ENCODE data around the gene GSTO1.

- TF ChIP-seq, protein P1, sequence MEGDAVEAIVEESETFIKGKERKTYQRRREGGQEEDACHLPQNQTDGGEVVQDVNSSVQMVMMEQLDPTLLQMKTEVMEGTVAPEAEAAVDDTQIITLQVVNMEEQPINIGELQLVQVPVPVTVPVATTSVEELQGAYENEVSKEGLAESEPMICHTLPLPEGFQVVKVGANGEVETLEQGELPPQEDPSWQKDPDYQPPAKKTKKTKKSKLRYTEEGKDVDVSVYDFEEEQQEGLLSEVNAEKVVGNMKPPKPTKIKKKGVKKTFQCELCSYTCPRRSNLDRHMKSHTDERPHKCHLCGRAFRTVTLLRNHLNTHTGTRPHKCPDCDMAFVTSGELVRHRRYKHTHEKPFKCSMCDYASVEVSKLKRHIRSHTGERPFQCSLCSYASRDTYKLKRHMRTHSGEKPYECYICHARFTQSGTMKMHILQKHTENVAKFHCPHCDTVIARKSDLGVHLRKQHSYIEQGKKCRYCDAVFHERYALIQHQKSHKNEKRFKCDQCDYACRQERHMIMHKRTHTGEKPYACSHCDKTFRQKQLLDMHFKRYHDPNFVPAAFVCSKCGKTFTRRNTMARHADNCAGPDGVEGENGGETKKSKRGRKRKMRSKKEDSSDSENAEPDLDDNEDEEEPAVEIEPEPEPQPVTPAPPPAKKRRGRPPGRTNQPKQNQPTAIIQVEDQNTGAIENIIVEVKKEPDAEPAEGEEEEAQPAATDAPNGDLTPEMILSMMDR (conservative IDR thresholded peaks at IDR 0.05; ENCODE audit: low read depth in 2 of 2), result no peak
- no peak for TF ChIP-seq EZH2 (IDR thresholded peaks at IDR 0.05; ENCODE audit: low read depth, unreplicated experiment)
- no peak for TF ChIP-seq EZH2phosphoT487 (IDR thresholded peaks at IDR 0.05; ENCODE audit: unreplicated experiment)
- no peak for TF ChIP-seq POLR2AphosphoS5 (IDR thresholded peaks at IDR 0.05; ENCODE audit: low read depth)
- TF ChIP-seq JUNB (IDR thresholded peaks at IDR 0.05; ENCODE audit: unreplicated experiment), result no peak
- TF ChIP-seq, protein P2, sequence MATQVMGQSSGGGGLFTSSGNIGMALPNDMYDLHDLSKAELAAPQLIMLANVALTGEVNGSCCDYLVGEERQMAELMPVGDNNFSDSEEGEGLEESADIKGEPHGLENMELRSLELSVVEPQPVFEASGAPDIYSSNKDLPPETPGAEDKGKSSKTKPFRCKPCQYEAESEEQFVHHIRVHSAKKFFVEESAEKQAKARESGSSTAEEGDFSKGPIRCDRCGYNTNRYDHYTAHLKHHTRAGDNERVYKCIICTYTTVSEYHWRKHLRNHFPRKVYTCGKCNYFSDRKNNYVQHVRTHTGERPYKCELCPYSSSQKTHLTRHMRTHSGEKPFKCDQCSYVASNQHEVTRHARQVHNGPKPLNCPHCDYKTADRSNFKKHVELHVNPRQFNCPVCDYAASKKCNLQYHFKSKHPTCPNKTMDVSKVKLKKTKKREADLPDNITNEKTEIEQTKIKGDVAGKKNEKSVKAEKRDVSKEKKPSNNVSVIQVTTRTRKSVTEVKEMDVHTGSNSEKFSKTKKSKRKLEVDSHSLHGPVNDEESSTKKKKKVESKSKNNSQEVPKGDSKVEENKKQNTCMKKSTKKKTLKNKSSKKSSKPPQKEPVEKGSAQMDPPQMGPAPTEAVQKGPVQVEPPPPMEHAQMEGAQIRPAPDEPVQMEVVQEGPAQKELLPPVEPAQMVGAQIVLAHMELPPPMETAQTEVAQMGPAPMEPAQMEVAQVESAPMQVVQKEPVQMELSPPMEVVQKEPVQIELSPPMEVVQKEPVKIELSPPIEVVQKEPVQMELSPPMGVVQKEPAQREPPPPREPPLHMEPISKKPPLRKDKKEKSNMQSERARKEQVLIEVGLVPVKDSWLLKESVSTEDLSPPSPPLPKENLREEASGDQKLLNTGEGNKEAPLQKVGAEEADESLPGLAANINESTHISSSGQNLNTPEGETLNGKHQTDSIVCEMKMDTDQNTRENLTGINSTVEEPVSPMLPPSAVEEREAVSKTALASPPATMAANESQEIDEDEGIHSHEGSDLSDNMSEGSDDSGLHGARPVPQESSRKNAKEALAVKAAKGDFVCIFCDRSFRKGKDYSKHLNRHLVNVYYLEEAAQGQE (IDR thresholded peaks at IDR 0.05; ENCODE audit: unreplicated experiment), result no peak
- TF ChIP-seq STAT1 (IDR thresholded peaks at IDR 0.05; ENCODE audit: unreplicated experiment), result no peak
- TF ChIP-seq ZNF331 (CRISPR knock-in tag; IDR thresholded peaks at IDR 0.05; ENCODE audit: low read depth), result no peak
- no peak for TF ChIP-seq CREB1 (CRISPR knock-in tag; IDR thresholded peaks at IDR 0.05; ENCODE audit: low read depth)
- TF ChIP-seq, protein P3, sequence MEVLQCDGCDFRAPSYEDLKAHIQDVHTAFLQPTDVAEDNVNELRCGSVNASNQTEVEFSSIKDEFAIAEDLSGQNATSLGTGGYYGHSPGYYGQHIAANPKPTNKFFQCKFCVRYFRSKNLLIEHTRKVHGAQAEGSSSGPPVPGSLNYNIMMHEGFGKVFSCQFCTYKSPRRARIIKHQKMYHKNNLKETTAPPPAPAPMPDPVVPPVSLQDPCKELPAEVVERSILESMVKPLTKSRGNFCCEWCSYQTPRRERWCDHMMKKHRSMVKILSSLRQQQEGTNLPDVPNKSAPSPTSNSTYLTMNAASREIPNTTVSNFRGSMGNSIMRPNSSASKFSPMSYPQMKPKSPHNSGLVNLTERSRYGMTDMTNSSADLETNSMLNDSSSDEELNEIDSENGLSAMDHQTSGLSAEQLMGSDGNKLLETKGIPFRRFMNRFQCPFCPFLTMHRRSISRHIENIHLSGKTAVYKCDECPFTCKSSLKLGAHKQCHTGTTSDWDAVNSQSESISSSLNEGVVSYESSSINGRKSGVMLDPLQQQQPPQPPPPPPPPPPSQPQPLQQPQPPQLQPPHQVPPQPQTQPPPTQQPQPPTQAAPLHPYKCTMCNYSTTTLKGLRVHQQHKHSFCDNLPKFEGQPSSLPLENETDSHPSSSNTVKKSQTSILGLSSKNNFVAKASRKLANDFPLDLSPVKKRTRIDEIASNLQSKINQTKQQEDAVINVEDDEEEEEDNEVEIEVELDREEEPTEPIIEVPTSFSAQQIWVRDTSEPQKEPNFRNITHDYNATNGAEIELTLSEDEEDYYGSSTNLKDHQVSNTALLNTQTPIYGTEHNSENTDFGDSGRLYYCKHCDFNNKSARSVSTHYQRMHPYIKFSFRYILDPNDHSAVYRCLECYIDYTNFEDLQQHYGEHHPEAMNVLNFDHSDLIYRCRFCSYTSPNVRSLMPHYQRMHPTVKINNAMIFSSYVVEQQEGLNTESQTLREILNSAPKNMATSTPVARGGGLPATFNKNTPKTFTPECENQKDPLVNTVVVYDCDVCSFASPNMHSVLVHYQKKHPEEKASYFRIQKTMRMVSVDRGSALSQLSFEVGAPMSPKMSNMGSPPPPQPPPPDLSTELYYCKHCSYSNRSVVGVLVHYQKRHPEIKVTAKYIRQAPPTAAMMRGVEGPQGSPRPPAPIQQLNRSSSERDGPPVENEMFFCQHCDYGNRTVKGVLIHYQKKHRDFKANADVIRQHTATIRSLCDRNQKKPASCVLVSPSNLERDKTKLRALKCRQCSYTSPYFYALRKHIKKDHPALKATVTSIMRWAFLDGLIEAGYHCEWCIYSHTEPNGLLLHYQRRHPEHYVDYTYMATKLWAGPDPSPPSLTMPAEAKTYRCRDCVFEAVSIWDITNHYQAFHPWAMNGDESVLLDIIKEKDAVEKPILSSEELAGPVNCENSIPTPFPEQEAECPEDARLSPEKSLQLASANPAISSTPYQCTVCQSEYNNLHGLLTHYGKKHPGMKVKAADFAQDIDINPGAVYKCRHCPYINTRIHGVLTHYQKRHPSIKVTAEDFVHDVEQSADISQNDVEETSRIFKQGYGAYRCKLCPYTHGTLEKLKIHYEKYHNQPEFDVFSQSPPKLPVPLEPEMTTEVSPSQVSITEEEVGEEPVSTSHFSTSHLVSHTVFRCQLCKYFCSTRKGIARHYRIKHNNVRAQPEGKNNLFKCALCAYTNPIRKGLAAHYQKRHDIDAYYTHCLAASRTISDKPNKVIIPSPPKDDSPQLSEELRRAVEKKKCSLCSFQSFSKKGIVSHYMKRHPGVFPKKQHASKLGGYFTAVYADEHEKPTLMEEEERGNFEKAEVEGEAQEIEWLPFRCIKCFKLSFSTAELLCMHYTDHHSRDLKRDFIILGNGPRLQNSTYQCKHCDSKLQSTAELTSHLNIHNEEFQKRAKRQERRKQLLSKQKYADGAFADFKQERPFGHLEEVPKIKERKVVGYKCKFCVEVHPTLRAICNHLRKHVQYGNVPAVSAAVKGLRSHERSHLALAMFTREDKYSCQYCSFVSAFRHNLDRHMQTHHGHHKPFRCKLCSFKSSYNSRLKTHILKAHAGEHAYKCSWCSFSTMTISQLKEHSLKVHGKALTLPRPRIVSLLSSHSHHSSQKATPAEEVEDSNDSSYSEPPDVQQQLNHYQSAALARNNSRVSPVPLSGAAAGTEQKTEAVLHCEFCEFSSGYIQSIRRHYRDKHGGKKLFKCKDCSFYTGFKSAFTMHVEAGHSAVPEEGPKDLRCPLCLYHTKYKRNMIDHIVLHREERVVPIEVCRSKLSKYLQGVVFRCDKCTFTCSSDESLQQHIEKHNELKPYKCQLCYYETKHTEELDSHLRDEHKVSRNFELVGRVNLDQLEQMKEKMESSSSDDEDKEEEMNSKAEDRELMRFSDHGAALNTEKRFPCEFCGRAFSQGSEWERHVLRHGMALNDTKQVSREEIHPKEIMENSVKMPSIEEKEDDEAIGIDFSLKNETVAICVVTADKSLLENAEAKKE (CRISPR knock-in tag; IDR thresholded peaks at IDR 0.05), result no peak
- TF ChIP-seq, protein P4, sequence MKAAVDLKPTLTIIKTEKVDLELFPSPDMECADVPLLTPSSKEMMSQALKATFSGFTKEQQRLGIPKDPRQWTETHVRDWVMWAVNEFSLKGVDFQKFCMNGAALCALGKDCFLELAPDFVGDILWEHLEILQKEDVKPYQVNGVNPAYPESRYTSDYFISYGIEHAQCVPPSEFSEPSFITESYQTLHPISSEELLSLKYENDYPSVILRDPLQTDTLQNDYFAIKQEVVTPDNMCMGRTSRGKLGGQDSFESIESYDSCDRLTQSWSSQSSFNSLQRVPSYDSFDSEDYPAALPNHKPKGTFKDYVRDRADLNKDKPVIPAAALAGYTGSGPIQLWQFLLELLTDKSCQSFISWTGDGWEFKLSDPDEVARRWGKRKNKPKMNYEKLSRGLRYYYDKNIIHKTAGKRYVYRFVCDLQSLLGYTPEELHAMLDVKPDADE (IDR thresholded peaks at IDR 0.05), result no peak
- no peak for TF ChIP-seq NANOG (IDR thresholded peaks at IDR 0.05; ENCODE audit: borderline replicate concordance)
- no peak for TF ChIP-seq ZNF114 (CRISPR knock-in tag; IDR thresholded peaks at IDR 0.05)
Measured at GRCh38 chr10:104268405-104268712, 13.7 kb downstream of the GSTO1 start.

Measured in GM23338 (cell line).